Caco-2 (cell line): ENCODE results near the gene CYP24A1. TPM values are rescaled to one million over a fixed set of nuclear protein-coding genes. Genes with fewer than 3 reads are reported as not detected.
A peak's percentile ranks its signal among the peaks of the same experiment; 100 is the strongest.

Experiments
- BruUV-seq: library from RNA; stranded (reverse); fragments of 400-500 nt; replicated peaks from 2 replicates; lab custom pipeline; 2021; lab: Mats Ljungman, UMichigan
- CTCF ChIA-PET: fragments of 300-600 bp; sonication (Branson Sonifier 250); formaldehyde crosslinking; loops from one replicate; lab custom pipeline; 2022; ENCODE audit warnings: antibody characterized with exemption; lab: Charles Lee
- POLR2A ChIA-PET: fragments of 300-600 bp; sonication (Branson Sonifier 250); formaldehyde crosslinking; loops from one replicate; lab custom pipeline; 2022; ENCODE audit warnings: antibody characterized with exemption; lab: Charles Lee
- DNase-seq, 2 experiments: peaks; one replicate each; pipeline versions ENCODE4 v3.0.0 to v3.0.0-alpha.2; 2020 to 2022
- H3K27me3 ChIP-seq: replicated peaks from 2 replicates; pipeline ENCODE4 v1.6.0; 2011; ENCODE audit warnings: low read length; ENCODE audit not compliant: control insufficient read depth, insufficient read depth
- H3K36me3 ChIP-seq: 2 replicates; pipeline ENCODE4 v1.5.1; 2011; ENCODE audit warnings: low read length; ENCODE audit not compliant: control insufficient read depth, insufficient read depth
- H3K4me1 ChIP-seq: fragments of 250-450 bp; sonication (Bioruptor Pico); 2 replicates; pipeline ENCODE4 v1.5.1; 2020; ENCODE audit warnings: mild to moderate bottlenecking
- H3K4me3 ChIP-seq: 2 replicates; pipeline ENCODE4 v1.5.1; 2011; ENCODE audit warnings: low read depth, mild to moderate bottlenecking, control low read depth, low read length
- H3K9me3 ChIP-seq: fragments of 250-450 bp; sonication (Bioruptor Pico); 2 replicates; pipeline ENCODE4 v1.5.1; 2020; ENCODE audit warnings: mild to moderate bottlenecking, moderate library complexity
- H3K27ac Mint-ChIP-seq: one replicate; pipeline ENCODE4 v1.8.0; 2022; ENCODE audit warnings: mixed read lengths; ENCODE audit not compliant: unreplicated experiment
- H3K27me3 Mint-ChIP-seq: one replicate; pipeline ENCODE4 v1.8.0; 2022; ENCODE audit warnings: mixed read lengths; ENCODE audit not compliant: insufficient read depth, unreplicated experiment
- H3K36me3 Mint-ChIP-seq: one replicate; pipeline ENCODE4 v1.8.0; 2022; ENCODE audit warnings: mild to moderate bottlenecking, mixed read lengths; ENCODE audit not compliant: insufficient read depth, unreplicated experiment
- H3K4me1 Mint-ChIP-seq: one replicate; pipeline ENCODE4 v1.8.0; 2022; ENCODE audit warnings: low read depth, mixed read lengths; ENCODE audit not compliant: unreplicated experiment
- H3K4me3 Mint-ChIP-seq: one replicate; pipeline ENCODE4 v1.8.0; 2022; ENCODE audit warnings: mild to moderate bottlenecking, moderate library complexity, mixed read lengths; ENCODE audit not compliant: unreplicated experiment
- H3K9me3 Mint-ChIP-seq: one replicate; pipeline ENCODE4 v1.8.0; 2022; ENCODE audit warnings: mixed read lengths; ENCODE audit not compliant: unreplicated experiment
- intact Hi-C: fragments of 100-400 bp; cut with micrococcal nuclease; formaldehyde crosslinking; loops from one replicate; pipeline ENCODE4 v1.10.0; 2022; ENCODE audit not compliant: unreplicated experiment
- total RNA-seq: library from RNA; stranded (reverse); gene quantifications from 2 replicates; pipeline ENCODE4 v1.2.3, GENCODE V29; 2022
- TF ChIP-seq, protein P1 (sequence below), 2 experiments: fragments of 200-600 bp in 1 of 2; IDR thresholded peaks; 1 replicate in 1 of 2; 2 replicates in 1 of 2; pipeline versions ENCODE4 v1.5.1 to v1.8.0; 2011 to 2022; ENCODE audit warnings: antibody characterized with exemption in 1 of 2, control low read depth in 1 of 2, inconsistent platforms in 1 of 2, low read depth in 1 of 2, low read length in 1 of 2, mild to moderate bottlenecking in 1 of 2, moderate library complexity in 1 of 2; ENCODE audit not compliant: insufficient read depth in 1 of 2, severe bottlenecking in 1 of 2, unreplicated experiment in 1 of 2

CYP24A1 gene
- total RNA-seq, 1 experiment from 2014 or later: 3.7 TPM

DNA sequence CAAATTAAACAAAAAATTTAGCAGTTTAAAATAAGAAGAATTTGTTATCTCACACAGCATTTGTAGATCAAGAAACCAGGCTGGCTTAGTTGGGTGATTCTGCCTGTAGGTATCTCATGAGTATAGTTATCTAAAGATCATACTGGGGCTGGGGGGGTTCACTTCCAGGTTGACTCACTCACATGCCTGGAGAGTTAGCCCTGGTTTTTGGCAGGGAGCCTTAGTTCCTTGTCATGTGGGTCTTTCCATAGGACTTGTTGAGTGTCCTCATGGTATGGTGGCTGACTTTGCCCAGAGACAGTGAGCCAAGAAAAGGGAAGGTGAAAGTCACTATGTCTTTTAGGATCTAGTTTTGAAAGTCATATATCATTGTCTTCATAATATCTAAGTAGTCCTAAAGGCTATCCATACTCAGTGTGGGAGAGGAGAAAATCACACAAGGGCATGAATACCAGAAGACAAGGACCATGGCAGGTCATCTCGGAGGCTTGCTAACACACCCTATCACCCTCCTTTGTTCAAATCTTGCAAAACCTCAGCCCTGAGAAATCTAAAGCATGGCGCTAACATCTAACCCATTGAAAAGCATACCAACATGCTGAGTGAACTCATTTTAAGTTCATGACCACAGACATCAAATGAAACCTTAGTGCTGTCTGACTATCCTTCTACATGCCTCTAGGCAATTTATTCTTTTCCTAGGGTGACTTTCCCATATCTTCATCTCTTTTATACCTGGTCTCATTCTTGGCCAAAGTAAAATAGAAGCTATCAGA, 39.2 kb downstream of the CYP24A1 start:
- intact Hi-C loops: no loop called here
- ChIA-PET CTCF (no interaction called here), POLR2A (no interaction called here)
- no TSS peak for BruUV-seq
- Histone ChIP-seq H3K4me1 (peaks cover 25% of the 10 kb centered on the region), H3K9me3 (0 out of 2 replicates have a peak, but pooled peaks cover 3% of the 10 kb centered on the region), H3K27me3 (no peaks in the 10 kb centered on the region), H3K4me3 (no peak overlapping the region), H3K36me3 (no peaks in the 10 kb centered on the region)
- Mint-ChIP-seq H3K9me3 (peaks cover 5% of the 10 kb centered on the region), H3K4me3 (no peak overlapping the region), H3K27me3 (peaks cover 2% of the 10 kb centered on the region), H3K27ac (no peak overlapping the region), H3K36me3 (no peaks in the 10 kb centered on the region), H3K4me1 (peaks cover 6% of the 10 kb centered on the region)
- no peak for DNase-seq
- TF ChIP-seq, protein P1, sequence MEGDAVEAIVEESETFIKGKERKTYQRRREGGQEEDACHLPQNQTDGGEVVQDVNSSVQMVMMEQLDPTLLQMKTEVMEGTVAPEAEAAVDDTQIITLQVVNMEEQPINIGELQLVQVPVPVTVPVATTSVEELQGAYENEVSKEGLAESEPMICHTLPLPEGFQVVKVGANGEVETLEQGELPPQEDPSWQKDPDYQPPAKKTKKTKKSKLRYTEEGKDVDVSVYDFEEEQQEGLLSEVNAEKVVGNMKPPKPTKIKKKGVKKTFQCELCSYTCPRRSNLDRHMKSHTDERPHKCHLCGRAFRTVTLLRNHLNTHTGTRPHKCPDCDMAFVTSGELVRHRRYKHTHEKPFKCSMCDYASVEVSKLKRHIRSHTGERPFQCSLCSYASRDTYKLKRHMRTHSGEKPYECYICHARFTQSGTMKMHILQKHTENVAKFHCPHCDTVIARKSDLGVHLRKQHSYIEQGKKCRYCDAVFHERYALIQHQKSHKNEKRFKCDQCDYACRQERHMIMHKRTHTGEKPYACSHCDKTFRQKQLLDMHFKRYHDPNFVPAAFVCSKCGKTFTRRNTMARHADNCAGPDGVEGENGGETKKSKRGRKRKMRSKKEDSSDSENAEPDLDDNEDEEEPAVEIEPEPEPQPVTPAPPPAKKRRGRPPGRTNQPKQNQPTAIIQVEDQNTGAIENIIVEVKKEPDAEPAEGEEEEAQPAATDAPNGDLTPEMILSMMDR (IDR thresholded peaks at IDR 0.05; ENCODE audit: insufficient read depth in 1 of 2, low read depth in 1 of 2, low read length in 1 of 2, severe bottlenecking in 1 of 2, unreplicated experiment in 1 of 2): no peak

DNA sequence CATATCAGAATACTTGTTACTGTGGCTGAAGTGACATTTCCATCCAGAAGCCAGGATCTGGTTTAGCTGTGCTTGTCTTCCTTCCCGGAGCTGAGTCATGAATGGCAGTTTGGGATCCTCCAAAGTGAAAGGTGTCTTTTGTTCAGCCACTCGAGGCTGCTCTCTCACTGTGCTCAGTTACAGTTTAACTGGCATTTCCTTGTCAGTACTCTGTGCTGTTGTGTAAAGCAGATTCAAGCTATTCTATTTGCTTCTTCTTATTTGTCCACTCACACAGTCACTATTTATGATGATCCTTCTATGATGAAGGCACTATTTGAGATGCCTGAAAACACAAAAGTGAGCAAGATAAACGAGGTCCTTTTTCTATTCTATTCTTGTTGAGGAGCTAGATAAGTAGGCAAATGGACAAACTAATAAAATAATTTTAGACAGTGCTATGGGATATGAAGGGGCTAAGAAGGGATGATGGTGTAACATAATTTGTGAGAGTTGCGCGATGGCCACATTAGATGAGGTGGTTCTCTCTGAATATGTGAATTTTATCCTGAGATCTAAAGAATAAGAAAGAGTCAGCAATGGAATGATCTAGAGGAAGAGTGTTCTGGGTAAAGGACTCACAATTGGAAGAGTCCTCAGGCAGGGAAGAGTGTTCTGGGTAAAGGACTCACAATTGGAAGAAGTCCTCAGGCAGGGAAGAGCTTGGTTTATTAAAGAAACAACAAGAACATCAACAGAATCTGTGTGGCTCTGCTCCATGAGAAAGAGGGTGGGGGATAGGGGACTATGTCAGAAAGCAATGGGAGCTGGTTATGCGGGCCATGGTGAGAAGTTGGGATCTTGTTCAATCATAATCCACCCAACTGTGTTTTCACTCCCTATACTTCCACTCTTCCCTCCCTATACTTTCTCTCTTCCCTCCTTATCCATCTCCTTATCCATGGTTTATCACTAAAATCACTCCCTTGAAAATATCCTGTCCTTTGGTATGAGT, 40.1 kb downstream of the CYP24A1 start:
- TF ChIP-seq, protein P1 (IDR thresholded peaks at IDR 0.05; ENCODE audit: insufficient read depth in 1 of 2, low read depth in 1 of 2, low read length in 1 of 2, severe bottlenecking in 1 of 2, unreplicated experiment in 1 of 2): no peak
- DNase-seq: peak; percentile 61 to 63
- H3K27me3 ChIP-seq: no peaks in the 10 kb centered on the region
- Mint-ChIP-seq H3K36me3 (no peaks in the 10 kb centered on the region), H3K4me1 (peaks cover 6% of the 10 kb centered on the region), H3K4me3 (no peak overlapping the region), H3K27me3 (peaks cover 2% of the 10 kb centered on the region), H3K27ac (no peak overlapping the region), H3K9me3 (peaks cover 10% of the 10 kb centered on the region)
- CTCF ChIA-PET: interaction anchor here (1.0 to 1.3 kb wide), 4 partner anchors 30 to 74 kb away, joined by 3 to 5 read pairs (median 3); no protein-coding TSS in a partner anchor
- 0 out of 2 replicates have a peak, but pooled peaks cover 3% of the 10 kb centered on the region for H3K9me3 ChIP-seq
- H3K36me3 ChIP-seq: no peaks in the 10 kb centered on the region
- POLR2A ChIA-PET: interaction anchor here (0.6 to 1.3 kb wide), 2 partner anchors 30 to 72 kb away, joined by 3 to 5 read pairs; no protein-coding TSS in a partner anchor
- H3K4me1 ChIP-seq: peaks cover 20% of the 10 kb centered on the region
- intact Hi-C loops: loop anchor here (1.0 to 2.0 kb wide), 4 partner anchors 8 to 65 kb away; no protein-coding TSS in a partner anchor
- no peak overlapping the region for H3K4me3 ChIP-seq
- TSS peak; percentile 82 for BruUV-seq
